Upper lobe of left lung (tissue), 6 donors: ENCODE data around the gene TGFBR3L. TPM values are rescaled to one million over a fixed set of nuclear protein-coding genes. Genes with fewer than 3 reads are reported as not detected.

Experiments used
- ATAC-seq, 2 donors: fragments of 200-7000 bp; cut with Tn5 transposase; one replicate each; pipeline ENCODE4 v1.9.1; 2022; ENCODE audit warnings: mild to moderate bottlenecking in 2 of 2, moderate library complexity in 2 of 2; ENCODE audit not compliant: low FRiP score in 2 of 2
- DNase-seq, 2 donors: peaks; one replicate each; pipeline ENCODE4 v3.0.0-alpha.2; 2019 to 2020
- H3K27ac ChIP-seq, 4 donors: fragments of 200-600 bp; sonication (generic); one replicate each; pipeline ENCODE4 v1.5.1; 2016 to 2019
- H3K27me3 ChIP-seq, 4 donors: fragments of 200-600 bp; sonication (generic); one replicate each; pipeline ENCODE4 v1.5.1; 2017 to 2019
- H3K36me3 ChIP-seq, 4 donors: fragments of 200-600 bp; sonication (generic); one replicate each; pipeline ENCODE4 v1.5.1; 2016 to 2019
- H3K4me1 ChIP-seq, 4 donors: fragments of 200-600 bp; sonication (generic); one replicate each; pipeline ENCODE4 v1.5.1; 2018 to 2019
- H3K4me3 ChIP-seq, 4 donors: fragments of 200-600 bp; sonication (generic); one replicate each; pipeline ENCODE4 v1.5.1; 2017 to 2019; ENCODE audit warnings: mild to moderate bottlenecking in 2 of 4, moderate library complexity in 1 of 4
- H3K9me3 ChIP-seq, 4 donors: fragments of 200-600 bp; sonication (generic); one replicate each; pipeline ENCODE4 v1.5.1; 2018 to 2019
- CTCF ChIP-seq, 6 experiments: fragments of 450-650 bp in 4 of 6; fragments of 200-600 bp in 2 of 6; sonication (generic) in 2 of 6; IDR thresholded peaks; one replicate each; pipeline ENCODE4 v1.5.1; 2016 to 2019; ENCODE audit warnings: antibody characterized with exemption in 6 of 6
- EP300 ChIP-seq, 4 donors: sonication (generic); formaldehyde crosslinking; IDR thresholded peaks; one replicate each; pipeline ENCODE4 v1.5.1; 2017; ENCODE audit warnings: antibody characterized with exemption in 4 of 4, control low read depth in 2 of 4
- POLR2A ChIP-seq, 4 donors: fragments of 450-650 bp; IDR thresholded peaks; one replicate each; pipeline ENCODE4 v1.5.1; 2016 to 2017; ENCODE audit warnings: antibody characterized with exemption in 4 of 4, mild to moderate bottlenecking in 2 of 4
- POLR2AphosphoS5 ChIP-seq, 2 donors: sonication (generic); formaldehyde crosslinking; IDR thresholded peaks; one replicate each; pipeline ENCODE4 v1.5.1; 2017; ENCODE audit warnings: antibody characterized with exemption in 2 of 2
- WGBS, 2 donors: methylation state at CpG; one replicate each; pipeline ENCODE4 v1.1.5; 2017 to 2018; 5-methylcytosine and 5-hydroxymethylcytosine counted together
- total RNA-seq, 6 donors: library from RNA; depleted of rRNA in 4 of 6; stranded (reverse); fragments of >200 nt in 4 of 6; gene quantifications; one replicate each; pipeline versions ENCODE4 v1.1.0 to v1.2.1, GENCODE V29; 2016 to 2021
- donor health status: DM: no; HTN: no; CAD: no; lungs with moderate emphysema.
- donor health status: DM: no; HTN: yes; CAD: no; lungs with severe emphysema.

TGFBR3L gene
- total RNA-seq, 6 donors from 2014 or later, result 0.37 to 1.1 TPM; not detected in 4

GRCh38 chr19:7871437-7872305 lies 43.0 kb upstream of the TGFBR3L start:
- Histone ChIP-seq H3K4me3 (peak overlapping the region in 3 of 4 donors; percentile 14 to 33 (median 21)), H3K4me1 (peaks cover 45 to 67% (median 48%) of the 10 kb centered on the region in 4 donors), H3K9me3 (no peaks in the 10 kb centered on the region), H3K27me3 (peaks cover 0 to 30% (median 16%) of the 10 kb centered on the region in 4 donors), H3K36me3 (no peaks in the 10 kb centered on the region), H3K27ac (peak overlapping the region; percentile 17 to 67 (median 40))
- peak; percentile 70 to 81 for ATAC-seq
- peak; percentile 97 for DNase-seq
- WGBS, 2 donors, result 5 to 7% methylated on average over 33 of the region's 33 CpGs
- TF ChIP-seq EP300 (IDR thresholded peaks at IDR 0.05) (no peak), POLR2A (IDR thresholded peaks at IDR 0.05) (no peak), POLR2AphosphoS5 (IDR thresholded peaks at IDR 0.05) (no peak), CTCF (IDR thresholded peaks at IDR 0.05) (no peak)

GRCh38 chr19:7872306-7873204 lies 42.1 kb upstream of the TGFBR3L start:
- peak overlapping the region in 2 of 4 donors; percentile 21 to 33 for H3K4me3 ChIP-seq
- 53 to 59% methylated on average over 19 to 35 of the region's 47 CpGs for WGBS, 2 donors
- ATAC-seq, result no peak
- H3K36me3 ChIP-seq, result no peaks in the 10 kb centered on the region
- DNase-seq, result peak in 1 of 2 donors; percentile 83
- H3K4me1 ChIP-seq, result peaks cover 45 to 67% (median 48%) of the 10 kb centered on the region in 4 donors
- no peaks in the 10 kb centered on the region for H3K9me3 ChIP-seq
- peaks cover 0 to 30% (median 13%) of the 10 kb centered on the region in 4 donors for H3K27me3 ChIP-seq
- TF ChIP-seq EP300 (IDR thresholded peaks at IDR 0.05) (no peak), POLR2AphosphoS5 (IDR thresholded peaks at IDR 0.05) (no peak), CTCF (IDR thresholded peaks at IDR 0.05) (no peak), POLR2A (IDR thresholded peaks at IDR 0.05) (no peak)
- peak overlapping the region in 1 of 4 donors; percentile 67 for H3K27ac ChIP-seq

GRCh38 chr19:7873304-7874075 lies 41.1 kb upstream of the TGFBR3L start:
- Histone ChIP-seq H3K27ac (no peak overlapping the region), H3K27me3 (peaks cover 0 to 30% (median 13%) of the 10 kb centered on the region in 4 donors), H3K4me3 (peak overlapping the region; percentile 2 to 54 (median 52)), H3K4me1 (peaks cover 43 to 60% (median 45%) of the 10 kb centered on the region in 4 donors), H3K9me3 (no peaks in the 10 kb centered on the region), H3K36me3 (no peaks in the 10 kb centered on the region)
- peak in 1 of 2 donors; percentile 78 for DNase-seq
- ATAC-seq, result no peak
- WGBS, 2 donors, result 32 to 37% methylated on average over 20 to 46 of the region's 53 CpGs
- no peak for TF ChIP-seq EP300 (IDR thresholded peaks at IDR 0.05)
- no peak for TF ChIP-seq POLR2A (IDR thresholded peaks at IDR 0.05)
- TF ChIP-seq POLR2AphosphoS5 (IDR thresholded peaks at IDR 0.05), result no peak
- TF ChIP-seq CTCF (IDR thresholded peaks at IDR 0.05), result no peak

GRCh38 chr19:7874076-7874896 lies 40.3 kb upstream of the TGFBR3L start, which contains the start of gene PRR36:
Gene PRR36, minus strand, starts transcription at chr19:7874390. Its CDS starts 701 bp downstream, at chr19:7873689.
- 4 to 5% methylated on average over 7 to 32 of the region's 88 CpGs for WGBS, 2 donors
- H3K36me3 ChIP-seq, result no peaks in the 10 kb centered on the region
- no peak within 1 kb of the TSS for H3K27ac ChIP-seq
- peak within 1 kb of the TSS; percentile 2 to 54 (median 52) for H3K4me3 ChIP-seq
- TF ChIP-seq EP300 (IDR thresholded peaks at IDR 0.05), result no peak
- peak in 1 of 4 donors; percentile 27 for TF ChIP-seq POLR2A (IDR thresholded peaks at IDR 0.05)
- no peak for TF ChIP-seq CTCF (IDR thresholded peaks at IDR 0.05)
- no peaks in the 10 kb centered on the region for H3K9me3 ChIP-seq
- peaks cover 35 to 52% (median 38%) of the 10 kb centered on the region in 4 donors for H3K4me1 ChIP-seq
- no peak for ATAC-seq
- peaks cover 0 to 30% (median 13%) of the 10 kb centered on the region in 4 donors for H3K27me3 ChIP-seq
- peak; percentile 84 to 92 for DNase-seq
